NCI-H460 (cell line): ENCODE results near the gene KRTAP6-1. TPM values are rescaled to one million over a fixed set of nuclear protein-coding genes. Genes with fewer than 3 reads are reported as not detected.

Experiments
- DNase-seq: peaks from one replicate; pipeline ENCODE4 v3.0.0-alpha.2; 2016; ENCODE audit warnings: low read depth; ENCODE audit errors: extremely low read depth
- small RNA-seq, 2 experiments: library from RNA; depleted of rRNA; stranded (forward); fragments of <200 nt; gene quantifications; one replicate each; pipeline ENCODE3, GENCODE V24; 2014
- total RNA-seq: library from RNA; depleted of rRNA; stranded (reverse); fragments of >200 nt; shearing (Covaris generic); gene quantifications from 2 replicates; pipeline ENCODE4 v1.2.3, GENCODE V29; 2014; rRNA removed

Gene KRTAP6-1
- total RNA-seq, 1 experiment from 2014 or later: not detected

DNA sequence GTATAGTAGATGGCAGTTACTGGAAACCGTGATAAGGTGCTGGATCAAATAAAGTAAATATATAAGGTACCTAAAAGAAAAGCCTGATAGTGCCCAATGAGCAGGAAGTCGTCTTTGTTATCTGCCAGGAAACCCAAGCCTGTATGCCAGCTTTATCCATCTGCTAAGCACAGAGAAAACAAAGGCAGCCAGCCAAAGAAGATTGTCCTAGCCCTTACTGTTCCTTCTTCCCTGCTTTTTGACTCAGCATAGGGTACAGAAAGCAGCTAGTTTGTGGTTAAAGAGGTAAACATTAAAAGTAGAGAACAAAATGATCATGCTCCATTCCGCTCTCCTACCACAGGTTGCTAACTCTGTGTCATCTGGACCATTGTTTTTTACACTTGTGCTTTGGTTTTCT lies 33.6 kb downstream of the KRTAP6-1 start:
- DNase-seq: no peak

DNA sequence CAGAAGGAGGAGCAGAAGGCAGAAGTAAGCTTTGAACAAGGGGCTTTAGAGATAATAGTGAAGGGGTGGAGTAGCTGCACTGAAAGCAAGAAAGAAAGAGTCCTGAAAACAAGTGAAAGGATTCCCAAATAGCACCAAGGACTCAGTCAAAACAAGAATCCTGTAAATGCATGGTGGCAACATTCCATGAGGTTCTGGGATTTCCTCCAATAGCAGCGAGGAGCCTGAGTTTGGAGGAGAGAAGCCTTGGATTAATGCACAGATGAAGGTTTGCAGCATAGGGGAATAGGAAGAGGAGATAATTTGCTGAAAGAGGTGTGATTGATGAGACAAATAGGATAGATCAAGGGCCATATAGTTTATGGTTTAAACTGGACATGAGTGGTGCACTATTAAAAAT lies 34.4 kb downstream of the KRTAP6-1 start:
- DNase-seq: no peak

DNA sequence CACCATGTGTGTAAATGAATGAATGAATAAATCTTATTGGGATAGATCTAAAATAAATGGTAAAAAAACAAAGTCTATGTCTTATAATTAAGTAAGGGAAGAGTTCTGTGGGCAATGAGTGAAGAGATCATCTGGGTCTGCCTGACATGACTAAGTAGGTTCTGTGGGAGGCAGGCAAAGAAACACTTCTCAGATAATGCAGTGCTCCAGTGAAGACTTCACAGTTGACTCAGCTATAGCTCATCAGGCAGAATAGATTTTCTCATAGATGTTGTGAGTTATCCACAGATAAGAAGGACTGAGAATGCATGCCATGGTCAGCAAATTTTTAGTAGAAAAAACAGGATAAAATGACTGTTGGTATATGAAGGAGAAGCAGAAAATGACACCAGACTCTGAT lies 36.0 kb downstream of the KRTAP6-1 start:
- DNase-seq: no peak

DNA sequence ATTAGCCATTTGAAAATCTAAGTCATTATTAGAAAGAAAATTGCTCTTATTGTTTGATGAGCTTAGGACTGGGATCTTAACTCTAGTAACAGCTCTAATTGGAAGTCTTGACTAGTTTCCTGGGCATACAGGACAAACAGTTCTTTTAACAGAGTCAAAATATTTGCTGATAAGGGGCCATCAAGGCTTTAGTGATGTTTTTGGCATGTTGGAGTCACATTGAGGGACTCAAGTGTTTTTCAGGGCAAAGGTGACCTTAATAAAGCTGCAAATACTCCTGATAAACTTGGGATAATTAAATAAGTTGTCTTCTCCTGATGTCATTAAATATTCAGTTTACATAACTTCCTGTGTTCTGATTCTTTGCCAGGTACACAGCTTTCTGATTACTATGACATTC lies 46.1 kb downstream of the KRTAP6-1 start:
- no peak for DNase-seq

DNA sequence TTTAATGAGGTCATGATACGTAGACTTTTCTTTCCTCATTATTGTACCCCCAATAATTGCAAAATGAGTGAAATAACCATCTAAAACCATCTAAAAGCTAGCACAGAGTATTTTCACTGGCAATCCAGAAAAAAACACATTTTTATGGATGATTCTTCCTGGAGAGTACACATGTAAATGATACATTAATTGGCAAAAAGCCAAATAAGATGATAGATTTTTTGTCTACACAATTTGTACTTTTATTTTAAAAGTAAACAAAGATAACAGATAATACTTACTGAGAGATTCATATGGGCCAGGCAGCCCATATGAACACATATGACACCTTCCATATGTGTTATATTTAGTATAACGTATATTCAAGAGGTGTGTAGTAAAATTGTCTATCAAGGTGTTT lies 50.1 kb downstream of the KRTAP6-1 start:
- no peak for DNase-seq

Small RNA genes lying within 50 kb of the gene (small RNA-seq; reads per million reads assigned to genes)
- gene KRTAP20-1 (0 reads per million in 2 experiments), gene KRTAP20-3 (0 reads per million in 2 experiments), gene KRTAP20-4 (0 reads per million in 2 experiments), gene KRTAP22-1 (0 reads per million in 2 experiments), gene KRTAP22-2 (0 reads per million in 2 experiments)

Other genes with a start within 250 kb of the KRTAP6-1 start
- not detected in 2 replicates for gene KRTAP13-2, start 241.7 kb downstream of the KRTAP6-1 start, total RNA-seq
- gene KRTAP13-1, start 217.9 kb downstream of the KRTAP6-1 start, total RNA-seq: not detected in 2 replicates
- not detected in 2 replicates for gene KRTAP13-3, start 188.0 kb downstream of the KRTAP6-1 start, total RNA-seq
- gene KRTAP13-4, start 183.7 kb downstream of the KRTAP6-1 start, total RNA-seq: not detected in 2 replicates
- gene KRTAP15-1, start 173.7 kb downstream of the KRTAP6-1 start, total RNA-seq: not detected in 2 replicates
- gene KRTAP19-1, start 133.6 kb downstream of the KRTAP6-1 start, total RNA-seq: not detected in 2 replicates
- gene KRTAP19-2, start 126.5 kb downstream of the KRTAP6-1 start, total RNA-seq: not detected in 2 replicates
- not detected in 2 replicates for gene KRTAP19-3, start 121.9 kb downstream of the KRTAP6-1 start, total RNA-seq
- not detected in 2 replicates for gene KRTAP19-4, start 116.8 kb downstream of the KRTAP6-1 start, total RNA-seq
- gene KRTAP19-5, start 111.8 kb downstream of the KRTAP6-1 start, total RNA-seq: not detected in 2 replicates
- gene KRTAP19-6, start 72.1 kb downstream of the KRTAP6-1 start, total RNA-seq: not detected in 2 replicates
- gene KRTAP19-7, start 52.6 kb downstream of the KRTAP6-1 start, total RNA-seq: not detected in 2 replicates
- gene KRTAP22-2, start 23.5 kb downstream of the KRTAP6-1 start, total RNA-seq: not detected in 2 replicates
- not detected in 2 replicates for gene KRTAP6-3, start 21.5 kb downstream of the KRTAP6-1 start, total RNA-seq
- gene KRTAP6-2, start 15.0 kb downstream of the KRTAP6-1 start, total RNA-seq: not detected in 2 replicates
- gene KRTAP22-1, start 12.8 kb downstream of the KRTAP6-1 start, total RNA-seq: not detected in 2 replicates
- not detected in 2 replicates for gene KRTAP20-1, start 2.5 kb upstream of the KRTAP6-1 start, total RNA-seq
- gene KRTAP20-4, start 6.7 kb upstream of the KRTAP6-1 start, total RNA-seq: not detected in 2 replicates
- not detected in 2 replicates for gene KRTAP20-2, start 21.3 kb upstream of the KRTAP6-1 start, total RNA-seq
- gene KRTAP20-3, start 28.9 kb upstream of the KRTAP6-1 start, total RNA-seq: not detected in 2 replicates
- gene KRTAP21-3, start 104.8 kb upstream of the KRTAP6-1 start, total RNA-seq: not detected in 2 replicates
- gene KRTAP21-2, start 133.3 kb upstream of the KRTAP6-1 start, total RNA-seq: not detected in 2 replicates
- not detected in 2 replicates for gene KRTAP21-1, start 141.5 kb upstream of the KRTAP6-1 start, total RNA-seq
- gene KRTAP8-1, start 199.3 kb upstream of the KRTAP6-1 start, total RNA-seq: not detected in 2 replicates
- not detected in 2 replicates for gene KRTAP7-1, start 215.8 kb upstream of the KRTAP6-1 start, total RNA-seq